Measurements from ENCODE around the gene KIF26B. TPM values are rescaled to one million over a fixed set of nuclear protein-coding genes. Genes with fewer than 3 reads are reported as not detected.
A peak's percentile ranks its signal among the peaks of the same experiment; 100 is the strongest.

Gene KIF26B
- total RNA-seq, 1 donor from 2014 or later = 3.5 TPM

DNA sequence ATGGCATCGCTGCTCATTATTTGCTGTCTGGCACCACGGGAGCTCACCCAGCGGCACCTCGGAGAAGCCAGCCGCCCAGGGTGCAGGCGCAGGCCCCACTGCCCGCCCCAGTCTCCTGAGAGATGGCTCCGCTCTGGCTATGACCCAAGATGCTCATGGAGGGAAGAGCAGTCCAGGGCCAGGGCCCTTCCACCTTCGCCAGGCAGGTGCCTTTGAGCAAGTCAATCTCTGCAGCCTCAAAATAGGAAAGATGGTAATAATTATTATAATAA, 437.3 kb downstream of the KIF26B start:
- H3K9me3 ChIP-seq (replicated peaks) = peaks cover 10% of the 10 kb centered on the region
- no peaks in the 10 kb centered on the region for H3K36me3 ChIP-seq
- TF ChIP-seq, protein P1, sequence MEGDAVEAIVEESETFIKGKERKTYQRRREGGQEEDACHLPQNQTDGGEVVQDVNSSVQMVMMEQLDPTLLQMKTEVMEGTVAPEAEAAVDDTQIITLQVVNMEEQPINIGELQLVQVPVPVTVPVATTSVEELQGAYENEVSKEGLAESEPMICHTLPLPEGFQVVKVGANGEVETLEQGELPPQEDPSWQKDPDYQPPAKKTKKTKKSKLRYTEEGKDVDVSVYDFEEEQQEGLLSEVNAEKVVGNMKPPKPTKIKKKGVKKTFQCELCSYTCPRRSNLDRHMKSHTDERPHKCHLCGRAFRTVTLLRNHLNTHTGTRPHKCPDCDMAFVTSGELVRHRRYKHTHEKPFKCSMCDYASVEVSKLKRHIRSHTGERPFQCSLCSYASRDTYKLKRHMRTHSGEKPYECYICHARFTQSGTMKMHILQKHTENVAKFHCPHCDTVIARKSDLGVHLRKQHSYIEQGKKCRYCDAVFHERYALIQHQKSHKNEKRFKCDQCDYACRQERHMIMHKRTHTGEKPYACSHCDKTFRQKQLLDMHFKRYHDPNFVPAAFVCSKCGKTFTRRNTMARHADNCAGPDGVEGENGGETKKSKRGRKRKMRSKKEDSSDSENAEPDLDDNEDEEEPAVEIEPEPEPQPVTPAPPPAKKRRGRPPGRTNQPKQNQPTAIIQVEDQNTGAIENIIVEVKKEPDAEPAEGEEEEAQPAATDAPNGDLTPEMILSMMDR (IDR thresholded peaks at IDR 0.05; ENCODE audit: borderline replicate concordance) = no peak
- no peak overlapping the region for H3K4me3 ChIP-seq
- H3K27me3 ChIP-seq (ENCODE audit: low read depth) = peaks cover 17% of the 10 kb centered on the region
- DNase-seq = no peak
- intact Hi-C loops (cut with micrococcal nuclease) = no loop called here
- no peaks in the 10 kb centered on the region for H3K4me1 ChIP-seq
- no peak overlapping the region for H3K27ac ChIP-seq (replicated peaks)

DNA sequence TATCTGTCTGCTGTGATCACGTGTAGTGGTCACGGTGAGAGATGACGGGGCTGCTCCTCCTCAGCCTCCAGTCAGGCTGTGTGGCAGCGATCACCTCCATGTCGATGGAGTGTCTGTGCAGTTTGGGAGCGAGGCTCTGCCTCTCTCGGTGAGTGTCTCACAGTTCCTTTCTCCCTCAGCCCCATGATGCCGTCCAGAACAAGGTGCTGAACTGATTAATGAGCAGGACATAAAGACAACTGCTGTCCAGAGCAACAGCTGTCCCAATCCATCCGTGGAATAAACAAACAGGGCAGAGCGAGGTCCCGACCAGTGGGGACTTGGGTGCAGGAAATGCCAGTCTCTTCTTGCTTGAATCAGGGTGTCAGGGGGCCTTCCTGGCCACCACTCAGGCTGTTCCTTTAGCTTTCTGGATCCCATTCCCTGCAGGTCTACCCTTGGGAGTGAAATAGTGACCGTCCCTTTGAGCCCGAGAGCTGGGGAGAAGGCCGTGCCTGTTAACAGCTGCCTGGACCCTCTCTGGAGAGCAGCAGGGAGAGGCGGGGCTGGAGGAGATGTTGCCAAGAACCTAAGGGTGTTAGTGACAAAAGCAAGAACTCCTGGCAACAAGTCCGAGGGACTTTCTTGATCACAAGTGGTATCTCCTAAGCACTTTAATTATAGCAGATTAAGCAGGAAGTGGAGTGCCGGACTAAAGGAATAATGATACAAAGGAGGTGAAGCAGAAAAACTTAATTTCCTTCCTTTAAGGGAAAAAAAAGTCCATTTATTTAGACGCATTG, 443.9 kb downstream of the KIF26B start:
- H3K27ac ChIP-seq (replicated peaks) = peak overlapping the region; percentile 58
- H3K4me3 ChIP-seq = peak overlapping the region; percentile 38
- peaks cover 9% of the 10 kb centered on the region for H3K9me3 ChIP-seq (replicated peaks)
- intact Hi-C loops (cut with micrococcal nuclease) = no loop called here
- H3K27me3 ChIP-seq (ENCODE audit: low read depth) = peaks cover 27% of the 10 kb centered on the region
- DNase-seq = peak; percentile 50
- H3K4me1 ChIP-seq = peaks cover 19% of the 10 kb centered on the region
- no peaks in the 10 kb centered on the region for H3K36me3 ChIP-seq
- TF ChIP-seq, protein P1 (IDR thresholded peaks at IDR 0.05; ENCODE audit: borderline replicate concordance) = no peak

DNA sequence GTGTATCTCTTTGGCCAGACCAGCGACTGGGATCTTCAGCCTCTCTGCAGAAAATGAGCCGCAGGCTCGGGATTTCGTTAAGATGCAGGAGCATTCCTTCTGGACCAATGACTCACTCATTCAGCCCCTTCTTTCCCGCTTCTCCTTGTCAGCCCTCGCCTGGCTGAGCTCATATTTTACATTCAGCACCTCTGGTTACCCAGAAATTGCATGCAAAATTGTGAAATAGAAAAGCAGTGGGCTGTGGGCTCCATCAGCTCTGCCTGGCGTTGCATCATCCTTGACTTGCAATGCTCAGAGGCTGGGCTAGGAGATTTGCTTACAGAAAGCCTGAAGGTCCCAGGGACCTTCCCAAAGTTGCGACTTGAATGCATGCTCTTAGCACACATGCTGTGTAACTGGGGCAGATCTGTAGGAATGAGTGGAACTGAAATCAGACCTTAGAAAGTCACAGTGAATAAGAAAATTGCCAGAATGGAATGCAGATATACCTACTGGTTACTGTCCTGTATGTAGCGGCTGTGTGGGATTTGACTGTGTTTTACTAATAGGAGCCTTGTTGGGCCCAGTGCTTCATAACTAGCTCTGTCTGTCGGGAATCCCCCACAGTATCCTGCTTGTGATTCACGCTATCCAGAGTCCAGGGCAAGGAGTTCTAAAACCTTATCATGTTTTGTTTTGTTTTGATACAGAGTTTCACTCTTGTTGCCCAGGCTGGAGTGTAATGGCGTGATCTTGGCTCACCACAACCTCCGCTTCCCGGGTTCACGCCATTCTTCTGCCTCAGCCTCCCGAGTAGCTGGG, 444.8 kb downstream of the KIF26B start:
- H3K4me1 ChIP-seq = peaks cover 19% of the 10 kb centered on the region
- no peaks in the 10 kb centered on the region for H3K36me3 ChIP-seq
- TF ChIP-seq, protein P1 (IDR thresholded peaks at IDR 0.05; ENCODE audit: borderline replicate concordance) = no peak
- peaks cover 27% of the 10 kb centered on the region for H3K27me3 ChIP-seq (ENCODE audit: low read depth)
- peak overlapping the region; percentile 38 for H3K4me3 ChIP-seq
- H3K27ac ChIP-seq (replicated peaks) = peak overlapping the region; percentile 58
- intact Hi-C loops (cut with micrococcal nuclease) = no loop called here
- DNase-seq = no peak
- peaks cover under 1% of the 10 kb centered on the region for H3K9me3 ChIP-seq (replicated peaks)

DNA sequence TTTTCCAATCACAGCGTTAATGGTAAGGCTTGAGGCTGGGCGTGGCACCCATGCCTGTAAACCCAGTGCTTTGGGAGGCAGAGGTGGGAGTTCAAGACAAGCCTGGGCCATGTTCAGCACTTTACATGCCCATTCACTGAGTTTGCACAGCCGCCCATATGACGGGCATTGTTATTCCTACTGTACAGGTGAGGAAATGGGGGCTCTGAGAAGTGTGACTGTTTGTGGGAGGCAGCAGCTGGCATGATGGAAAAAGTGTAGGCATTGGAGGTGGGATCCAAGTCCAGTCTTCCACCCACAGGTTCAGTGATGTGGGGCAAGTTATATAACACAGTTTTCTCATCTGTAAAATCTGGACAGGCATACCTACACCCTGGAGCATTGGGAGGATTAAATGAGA, 445.9 kb downstream of the KIF26B start:
- TF ChIP-seq, protein P1 (IDR thresholded peaks at IDR 0.05; ENCODE audit: borderline replicate concordance) = no peak
- Histone ChIP-seq H3K36me3 (no peaks in the 10 kb centered on the region), H3K27me3 (ENCODE audit: low read depth) (peaks cover 29% of the 10 kb centered on the region), H3K9me3 (replicated peaks) (no peaks in the 10 kb centered on the region), H3K4me3 (no peak overlapping the region), H3K27ac (replicated peaks) (no peak overlapping the region), H3K4me1 (peaks cover 26% of the 10 kb centered on the region)
- no peak for DNase-seq
- intact Hi-C loops (cut with micrococcal nuclease) = no loop called here

DNA sequence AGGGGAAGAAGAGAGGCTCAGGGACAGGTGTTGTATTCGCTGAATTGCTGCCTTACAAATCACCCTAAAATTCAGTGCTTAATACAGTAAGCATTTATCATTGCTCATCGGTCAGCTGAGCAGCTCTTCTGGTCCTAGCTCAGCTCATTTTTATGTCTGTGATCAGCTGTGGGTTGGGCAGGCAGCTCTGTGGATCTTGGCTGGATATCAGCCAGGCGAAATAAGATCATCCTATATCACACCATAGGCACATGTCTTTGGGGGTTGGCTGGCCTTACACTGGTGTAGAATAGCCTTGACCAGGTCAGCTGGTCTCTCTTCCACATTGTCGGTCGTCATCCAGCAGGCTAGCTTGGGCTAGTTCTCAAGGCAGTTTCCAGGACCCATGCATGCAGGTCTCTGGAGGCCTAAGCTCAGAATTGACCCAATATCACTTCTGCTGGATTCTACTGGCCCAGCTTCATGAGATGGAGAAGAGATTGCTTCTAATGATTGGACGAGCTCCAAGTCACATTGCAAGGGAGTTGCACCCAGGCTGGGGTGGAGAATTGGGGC, 448.6 kb downstream of the KIF26B start:
- Histone ChIP-seq H3K4me1 (peaks cover 29% of the 10 kb centered on the region), H3K27ac (replicated peaks) (no peak overlapping the region), H3K36me3 (no peaks in the 10 kb centered on the region), H3K4me3 (no peak overlapping the region), H3K9me3 (replicated peaks) (no peaks in the 10 kb centered on the region), H3K27me3 (ENCODE audit: low read depth) (peaks cover 33% of the 10 kb centered on the region)
- intact Hi-C loops (cut with micrococcal nuclease) = no loop called here
- DNase-seq = no peak
- TF ChIP-seq, protein P1 (IDR thresholded peaks at IDR 0.05; ENCODE audit: borderline replicate concordance) = no peak
